Right lobe of liver (tissue), 4 donors: ENCODE measurements around the gene COG7.

Source experiments
- CTCF ChIP-seq, 4 donors: fragments of 200-600 bp in 3 of 4; fragments of 450-650 bp in 1 of 4; IDR thresholded peaks; one replicate each; pipeline versions ENCODE4 v1.5.1 to v1.8.0; 2016 to 2022; ENCODE audit warnings: antibody characterized with exemption in 4 of 4, mild to moderate bottlenecking in 2 of 4
- POLR2A ChIP-seq: fragments of 450-650 bp; IDR thresholded peaks from one replicate; pipeline ENCODE4 v1.6.1; 2017; ENCODE audit warnings: antibody characterized with exemption, mild to moderate bottlenecking
- donor health status: DM: no; HTN: no; CAD: no.
- donor health status: DM: no; HTN: no; CAD: no.
- donor health status: DM: no; HTN: yes; CAD: no.

DNA sequence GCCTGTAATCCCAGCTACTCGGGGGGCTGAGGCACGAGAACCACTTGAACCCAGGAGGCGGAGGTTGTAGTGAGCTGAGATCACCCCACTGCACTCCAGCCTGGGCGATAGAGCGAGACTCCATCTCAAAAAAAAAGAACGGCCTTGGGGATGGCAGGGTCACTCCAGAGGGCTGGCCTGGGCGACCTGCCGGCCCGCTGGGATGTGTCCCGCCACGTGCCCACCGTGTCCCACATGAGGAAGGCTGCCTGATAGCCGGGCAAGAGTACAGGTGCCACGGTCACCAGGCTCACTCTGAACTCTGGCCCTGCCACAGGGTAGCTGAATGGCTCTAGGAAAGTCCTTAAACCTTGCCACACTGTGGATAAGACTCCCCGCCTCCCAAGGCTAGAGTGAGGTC, 67.5 kb downstream of the COG7 start:
- TF ChIP-seq POLR2A (no peak), CTCF (IDR thresholded peaks at IDR 0.05) (no peak)
